ENCODE data around the gene IL22RA1.
A peak's percentile ranks its signal among the peaks of the same experiment; 100 is the strongest.

IL22RA1 gene

DNA sequence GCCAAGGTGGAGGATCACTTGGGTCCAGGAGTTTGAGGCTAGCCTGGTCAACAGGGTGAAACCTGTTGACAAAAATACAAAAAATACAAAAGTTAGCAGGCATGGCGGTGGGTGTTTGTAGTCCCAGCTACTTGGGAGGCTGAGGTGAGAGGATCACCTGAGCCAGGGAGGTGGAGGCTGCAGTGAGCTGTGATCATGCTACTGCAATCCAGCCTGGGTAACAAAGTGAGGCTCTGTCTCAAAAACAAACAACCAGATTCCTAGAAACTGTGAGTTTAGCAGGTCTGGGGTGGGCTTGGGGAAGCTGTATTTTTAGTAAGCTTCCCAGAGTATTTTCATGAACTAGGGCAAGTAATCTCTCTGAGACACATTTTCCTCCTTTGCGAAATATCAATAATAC lies 25.8 kb downstream of the IL22RA1 start:
- no peaks in the 10 kb centered on the region; the same call in 1 of the 2 replicates for H3K27me3 ChIP-seq (replicated peaks; ENCODE audit: control insufficient read depth, insufficient read depth, low read length)
- no peaks in the 10 kb centered on the region for H3K36me3 ChIP-seq (ENCODE audit: control insufficient read depth, insufficient read depth, low read length)
- no peak for TF ChIP-seq CTCF (IDR thresholded peaks at IDR 0.05; ENCODE audit: insufficient read depth, low read length, poor library complexity, severe bottlenecking)
- no peak for DNase-seq (ENCODE audit: extremely low read depth, insufficient read length)
- H3K4me3 ChIP-seq (replicated peaks; ENCODE audit: low read depth, low read length) = no peak overlapping the region

DNA sequence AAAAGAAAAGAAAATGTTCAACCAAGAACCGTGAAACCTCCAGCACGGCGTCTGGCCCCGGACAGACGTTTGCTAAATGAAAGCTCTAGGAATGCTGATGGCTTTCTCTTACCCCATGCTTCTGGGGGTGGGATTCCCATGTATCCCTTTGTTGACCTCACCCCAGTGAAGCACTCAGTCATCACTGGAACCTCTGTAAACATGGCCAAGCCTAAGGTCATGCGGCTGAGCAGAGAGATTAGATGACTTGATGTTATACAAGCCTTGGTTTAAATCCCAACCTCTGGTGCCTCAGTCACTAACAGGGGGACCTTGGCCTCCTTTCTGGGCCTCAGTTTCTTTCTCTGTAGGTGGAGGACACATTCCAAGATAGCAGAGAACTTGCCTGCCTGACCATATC lies 28.2 kb downstream of the IL22RA1 start:
- H3K27me3 ChIP-seq (replicated peaks; ENCODE audit: control insufficient read depth, insufficient read depth, low read length) = no peaks in the 10 kb centered on the region; the same call in 1 of the 2 replicates
- no peak for TF ChIP-seq CTCF (IDR thresholded peaks at IDR 0.05; ENCODE audit: insufficient read depth, low read length, poor library complexity, severe bottlenecking)
- no peak overlapping the region for H3K4me3 ChIP-seq (replicated peaks; ENCODE audit: low read depth, low read length)
- H3K36me3 ChIP-seq (ENCODE audit: control insufficient read depth, insufficient read depth, low read length) = no peaks in the 10 kb centered on the region
- no peak for DNase-seq (ENCODE audit: extremely low read depth, insufficient read length)

GRCh38 chr1:24113641-24114033 lies 29.3 kb downstream of the IL22RA1 start:
- Histone ChIP-seq H3K27me3 (replicated peaks; ENCODE audit: control insufficient read depth, insufficient read depth, low read length) (no peaks in the 10 kb centered on the region; the same call in 1 of the 2 replicates), H3K36me3 (ENCODE audit: control insufficient read depth, insufficient read depth, low read length) (no peaks in the 10 kb centered on the region), H3K4me3 (replicated peaks; ENCODE audit: low read depth, low read length) (no peak overlapping the region)
- no peak for DNase-seq (ENCODE audit: extremely low read depth, insufficient read length)
- TF ChIP-seq CTCF (IDR thresholded peaks at IDR 0.05; ENCODE audit: insufficient read depth, low read length, poor library complexity, severe bottlenecking) = no peak

DNA sequence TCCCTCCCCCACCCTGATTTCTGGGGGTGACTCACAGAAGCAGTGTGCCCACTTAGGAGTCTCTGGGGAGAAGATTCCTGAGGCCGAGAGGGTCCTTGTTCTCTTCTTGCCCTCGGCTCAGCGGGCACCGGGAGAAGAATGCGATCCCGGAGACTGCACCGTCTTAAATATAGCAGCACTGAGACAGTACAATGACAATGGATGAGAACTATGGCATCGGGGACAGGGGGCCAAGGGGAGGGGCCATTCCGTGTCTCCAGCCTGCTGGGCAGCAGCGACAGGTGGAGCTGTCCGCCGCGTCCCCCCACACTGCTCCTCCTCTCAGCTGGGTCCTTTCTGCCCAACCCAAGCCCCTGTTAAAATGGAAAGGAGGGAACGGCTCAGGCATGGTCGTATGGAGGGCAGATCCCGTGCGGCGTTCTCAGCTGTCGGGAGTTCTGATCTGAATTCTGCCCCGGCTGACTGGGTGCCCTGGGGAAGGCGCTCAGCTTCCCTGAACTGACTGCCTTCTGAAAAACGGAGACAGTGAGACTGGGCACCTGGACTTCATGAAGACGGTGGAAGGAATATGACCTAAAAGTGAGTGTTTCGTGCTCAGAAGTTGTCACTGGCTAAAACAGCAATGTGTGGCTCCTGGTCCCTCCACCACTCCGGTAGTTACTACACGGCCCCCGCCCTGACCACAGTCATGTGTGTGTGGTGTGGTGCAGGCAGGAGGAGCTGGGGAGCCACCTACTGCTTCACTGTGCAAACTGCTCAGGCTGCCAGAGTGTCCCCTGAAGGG lies 30.8 kb downstream of the IL22RA1 start, which contains the start of gene MYOM3:
TSS of gene MYOM3 (minus strand) at position 140 of the 784 bp plus-strand sequence. CDS start 3,499 bp downstream, outside the sequence.
- Histone ChIP-seq H3K27me3 (replicated peaks; ENCODE audit: control insufficient read depth, insufficient read depth, low read length) (no peaks in the 10 kb centered on the region; the same call in 1 of the 2 replicates), H3K4me3 (replicated peaks; ENCODE audit: low read depth, low read length) (no peak within 1 kb of the TSS), H3K36me3 (ENCODE audit: control insufficient read depth, insufficient read depth, low read length) (no peaks in the 10 kb centered on the region)
- peak; percentile 58 for TF ChIP-seq CTCF (IDR thresholded peaks at IDR 0.05; ENCODE audit: insufficient read depth, low read length, poor library complexity, severe bottlenecking)
- peak; percentile 21 for DNase-seq (ENCODE audit: extremely low read depth, insufficient read length)

- TF ChIP-seq CTCF (IDR thresholded peaks at IDR 0.05; ENCODE audit: insufficient read depth, low read length, poor library complexity, severe bottlenecking) = no peak
- DNase-seq (ENCODE audit: extremely low read depth, insufficient read length) = no peak
- Histone ChIP-seq H3K36me3 (ENCODE audit: control insufficient read depth, insufficient read depth, low read length) (no peaks in the 10 kb centered on the region), H3K27me3 (replicated peaks; ENCODE audit: control insufficient read depth, insufficient read depth, low read length) (no peaks in the 10 kb centered on the region; the same call in 1 of the 2 replicates), H3K4me3 (replicated peaks; ENCODE audit: low read depth, low read length) (no peak overlapping the region)
Observed at GRCh38 chr1:24111262-24111995, 31.5 kb downstream of the IL22RA1 start.
